Measurements from ENCODE around the gene GOLGA6D. TPM values are rescaled to one million over a fixed set of nuclear protein-coding genes. Genes with fewer than 3 reads are reported as not detected.
"Not testable (repeated sequence)": the region's sequence is repeated elsewhere in the genome, so short reads cannot be mapped to it uniquely, and the experiment has no call there.

The GOLGA6D gene
- total and polyA plus RNA-seq, 2 of the 8 experiments (the other 6 are each of a cell fraction or from before 2014, with no cell fraction given): 0.27 to 0.69 TPM

GRCh38 chr15:75342221-75342620, 59.6 kb downstream of the GOLGA6D start (continued):
- no peak for TF ChIP-seq BCL11A (IDR thresholded peaks at IDR 0.05; ENCODE audit: low read depth in 2 of 2, low read length in 2 of 2)
- no peak for TF ChIP-seq E2F6 (IDR thresholded peaks at IDR 0.05)
- no peak for TF ChIP-seq EGR1 (IDR thresholded peaks at IDR 0.05; ENCODE audit: borderline replicate concordance, low read depth, low read length)
- TF ChIP-seq TAF7 (optimal IDR thresholded peaks at IDR 0.05; ENCODE audit: borderline replicate concordance, low read depth, low read length): no peak

- H4K8ac ChIP-seq (ENCODE audit: extremely low read depth, insufficient read depth, low read length); H4K91ac ChIP-seq (replicated peaks; ENCODE audit: insufficient read length, low read length); H3K79me2 ChIP-seq (ENCODE audit: control insufficient read depth in 1 of 2, insufficient read depth in 2 of 2, low read length in 2 of 2); CTCF ChIA-PET (ENCODE audit: partially characterized antibody); H4K5ac ChIP-seq (ENCODE audit: insufficient read length, low read depth, low read length); H3K18ac ChIP-seq (ENCODE audit: extremely low read depth, low read length); H3K4me2 ChIP-seq (ENCODE audit: insufficient read depth in 1 of 2, low read depth in 2 of 2, low read length in 2 of 2); H2AFZ ChIP-seq (ENCODE audit: low read length); H2BK20ac ChIP-seq (ENCODE audit: low read length); H2BK12ac ChIP-seq (ENCODE audit: low read depth, low read length); H3K9ac ChIP-seq (replicated peaks in 1 of 4; ENCODE audit: extremely low read depth in 1 of 4, low read depth in 3 of 4, low read length in 3 of 4); H2AK5ac ChIP-seq (ENCODE audit: low read depth, low read length); H2BK5ac ChIP-seq (ENCODE audit: low read depth, low read length); H3K4me1 ChIP-seq (replicated peaks in 1 of 4; ENCODE audit: control insufficient read depth in 3 of 4, insufficient read depth in 4 of 4, low read length in 3 of 4); H3K4me3 ChIP-seq (ENCODE audit: extremely low read depth in 1 of 4, insufficient read depth in 2 of 4, low read depth in 3 of 4, low read length in 4 of 4); H2BK15ac ChIP-seq (ENCODE audit: low read length); H4K20me1 ChIP-seq (replicated peaks in 1 of 2; ENCODE audit: control insufficient read depth in 1 of 2, insufficient read depth in 2 of 2, low read length in 2 of 2); H3K27ac ChIP-seq (ENCODE audit: low read depth, low read length); H3K56ac ChIP-seq (replicated peaks; ENCODE audit: insufficient read length, low read depth, low read length); FAIRE-seq; H2BK120ac ChIP-seq (replicated peaks; ENCODE audit: low read depth, low read length); H3K14ac ChIP-seq (ENCODE audit: insufficient read length); H3K9me3 ChIP-seq (ENCODE audit: insufficient read depth in 2 of 2, low read depth in 1 of 2, low read length in 1 of 2); H3K4ac ChIP-seq (replicated peaks; ENCODE audit: insufficient read length, low read depth, low read length); DNase-seq (ENCODE audit: low read depth in 1 of 2, low spot score in 2 of 2); H3K79me1 ChIP-seq (ENCODE audit: low read depth, low read length); H3K23ac ChIP-seq (ENCODE audit: insufficient read length): not testable (repeated sequence)
- peaks cover 0 to 19% (median 13%) of the 10 kb centered on the region in 4 experiments; a peak in 5 of 7 replicates for H3K27me3 ChIP-seq (replicated peaks in 1 of 4; ENCODE audit: control insufficient read depth in 3 of 4, extremely low read depth in 1 of 4, insufficient read depth in 3 of 4, low read length in 3 of 4)
- POLR2A ChIA-PET (ENCODE audit: partially characterized antibody): interaction anchor here (0.8 to 2.7 kb wide), 5 partner anchors 9 to 24 kb away, joined by 3 to 9 read pairs (median 3); partner anchors contain the start of gene MAN2C1
- peaks cover 3 to 18% (median 5%) of the 10 kb centered on the region in 4 experiments; a peak in 5 of 8 replicates for H3K36me3 ChIP-seq (ENCODE audit: control insufficient read depth in 2 of 4, insufficient read depth in 4 of 4, low read length in 3 of 4)
- peaks cover 17% of the 10 kb centered on the region for H3K23me2 ChIP-seq (ENCODE audit: low read depth, low read length)
- WGBS, 2 experiments (ENCODE audit: extremely low coverage in 1 of 2, insufficient coverage in 1 of 2, insufficient read length in 1 of 2, insufficient replicate concordance in 2 of 2, low coverage in 1 of 2, low lambda C conversion rate in 2 of 2, missing lambda C conversion rate in 1 of 2): 69% methylated on average over 8 of the region's 8 CpGs; no CpG with 5 or more reads in 1 of the 2 experiments
These were observed 61.3 kb downstream of the GOLGA6D start for GRCh38 chr15:75343953-75344352.

Data from H1 (cell line).